ENCODE measurements around the gene KDM4B. TPM values are rescaled to one million over a fixed set of nuclear protein-coding genes. Genes with fewer than 3 reads are reported as not detected.
"Not testable (repeated sequence)": the region's sequence is repeated elsewhere in the genome, so short reads cannot be mapped to it uniquely, and the experiment has no call there.

The KDM4B gene
- total RNA-seq, 1 donor from 2014 or later: 36.4 TPM

- intact Hi-C loops (cut with micrococcal nuclease): no loop called here
- ATAC-seq: no peak
These were observed 222.2 kb downstream of the KDM4B start for GRCh38 chr19:5191091-5191490.

GRCh38 chr19:5192568-5192967 is 223.7 kb downstream of the KDM4B start:
- intact Hi-C loops (cut with micrococcal nuclease): no loop called here
- ATAC-seq: no peak
- DNase-seq: no peak

More at GRCh38 chr19:5191091-5191490, 222.2 kb downstream of the KDM4B start:
- no peak for DNase-seq

GRCh38 chr19:5193192-5193591 is 224.3 kb downstream of the KDM4B start:
- DNase-seq: no peak
- intact Hi-C loops (cut with micrococcal nuclease): no loop called here
- ATAC-seq: no peak

- intact Hi-C loops (cut with micrococcal nuclease): no loop called here
- DNase-seq (no peak), ATAC-seq (no peak)
These were observed 225.7 kb downstream of the KDM4B start for GRCh38 chr19:5194641-5195040.

GRCh38 chr19:5195587-5195986 is 226.7 kb downstream of the KDM4B start:
- ATAC-seq; intact Hi-C loops (cut with micrococcal nuclease); DNase-seq: not testable (repeated sequence)

GRCh38 chr19:5196832-5197231 is 227.9 kb downstream of the KDM4B start:
- DNase-seq (no peak), ATAC-seq (no peak)
- intact Hi-C loops (cut with micrococcal nuclease): no loop called here

- DNase-seq (no peak), ATAC-seq (no peak)
- intact Hi-C loops (cut with micrococcal nuclease): no loop called here
These were observed 231.9 kb downstream of the KDM4B start for GRCh38 chr19:5200844-5201243.

- DNase-seq (no peak), ATAC-seq (no peak)
- intact Hi-C loops (cut with micrococcal nuclease): no loop called here
These were observed 233.6 kb downstream of the KDM4B start for GRCh38 chr19:5202553-5202952.

Small RNA genes within 50 kb of the gene (microRNA-seq; reads per million reads assigned to microRNA genes)
- not detected for gene MIR4747 (ENCODE audit: borderline number of aligned reads)

Other genes with a start within 250 kb of the KDM4B start
- 53.9 TPM for gene DPP9, start 245.3 kb upstream of the KDM4B start, total RNA-seq
- gene FEM1A, start 177.4 kb upstream of the KDM4B start, total RNA-seq: 49.6 TPM
- 6.2 TPM for gene TICAM1, start 137.4 kb upstream of the KDM4B start, total RNA-seq
- gene PLIN3, start 101.4 kb upstream of the KDM4B start, total RNA-seq: 25.8 TPM
- not detected for gene ARRDC5, start 66.2 kb upstream of the KDM4B start, total RNA-seq
- 1.5 TPM for gene UHRF1, start 59.6 kb upstream of the KDM4B start, total RNA-seq

All from left ventricle myocardium superior (tissue), 1 donor.